ENCODE data around the gene TTBK1.

DNA sequence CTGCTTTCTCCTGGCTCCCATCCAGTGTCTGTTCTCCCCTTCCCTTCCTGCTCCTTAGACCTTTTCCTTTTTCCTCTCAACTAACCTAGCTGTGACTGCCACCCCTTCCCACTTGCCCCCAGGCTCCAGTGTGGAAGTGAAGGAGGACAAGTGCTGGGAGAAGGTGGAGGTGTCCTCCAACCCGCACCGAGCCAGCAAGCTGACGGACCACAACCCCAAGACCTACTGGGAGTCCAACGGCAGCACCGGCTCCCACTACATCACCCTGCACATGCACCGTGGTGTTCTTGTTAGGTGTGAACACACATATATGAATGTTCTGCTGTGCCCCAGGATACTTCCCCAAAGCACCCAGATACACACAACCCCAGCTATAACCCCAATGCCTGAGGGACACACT is 42.7 kb upstream of the TTBK1 start:
- TF ChIP-seq, protein P1, sequence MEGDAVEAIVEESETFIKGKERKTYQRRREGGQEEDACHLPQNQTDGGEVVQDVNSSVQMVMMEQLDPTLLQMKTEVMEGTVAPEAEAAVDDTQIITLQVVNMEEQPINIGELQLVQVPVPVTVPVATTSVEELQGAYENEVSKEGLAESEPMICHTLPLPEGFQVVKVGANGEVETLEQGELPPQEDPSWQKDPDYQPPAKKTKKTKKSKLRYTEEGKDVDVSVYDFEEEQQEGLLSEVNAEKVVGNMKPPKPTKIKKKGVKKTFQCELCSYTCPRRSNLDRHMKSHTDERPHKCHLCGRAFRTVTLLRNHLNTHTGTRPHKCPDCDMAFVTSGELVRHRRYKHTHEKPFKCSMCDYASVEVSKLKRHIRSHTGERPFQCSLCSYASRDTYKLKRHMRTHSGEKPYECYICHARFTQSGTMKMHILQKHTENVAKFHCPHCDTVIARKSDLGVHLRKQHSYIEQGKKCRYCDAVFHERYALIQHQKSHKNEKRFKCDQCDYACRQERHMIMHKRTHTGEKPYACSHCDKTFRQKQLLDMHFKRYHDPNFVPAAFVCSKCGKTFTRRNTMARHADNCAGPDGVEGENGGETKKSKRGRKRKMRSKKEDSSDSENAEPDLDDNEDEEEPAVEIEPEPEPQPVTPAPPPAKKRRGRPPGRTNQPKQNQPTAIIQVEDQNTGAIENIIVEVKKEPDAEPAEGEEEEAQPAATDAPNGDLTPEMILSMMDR (conservative IDR thresholded peaks at IDR 0.05) = no peak
- TF ChIP-seq ZFX (IDR thresholded peaks at IDR 0.05) = no peak
